ENCODE results near the gene CHD2. TPM values are rescaled to one million over a fixed set of nuclear protein-coding genes. Genes with fewer than 3 reads are reported as not detected.
"Not testable (repeated sequence)": the region's sequence is repeated elsewhere in the genome, so short reads cannot be mapped to it uniquely, and the experiment has no call there.

CHD2 gene
- total RNA-seq, 1 experiment from 2014 or later: 101 TPM

DNA sequence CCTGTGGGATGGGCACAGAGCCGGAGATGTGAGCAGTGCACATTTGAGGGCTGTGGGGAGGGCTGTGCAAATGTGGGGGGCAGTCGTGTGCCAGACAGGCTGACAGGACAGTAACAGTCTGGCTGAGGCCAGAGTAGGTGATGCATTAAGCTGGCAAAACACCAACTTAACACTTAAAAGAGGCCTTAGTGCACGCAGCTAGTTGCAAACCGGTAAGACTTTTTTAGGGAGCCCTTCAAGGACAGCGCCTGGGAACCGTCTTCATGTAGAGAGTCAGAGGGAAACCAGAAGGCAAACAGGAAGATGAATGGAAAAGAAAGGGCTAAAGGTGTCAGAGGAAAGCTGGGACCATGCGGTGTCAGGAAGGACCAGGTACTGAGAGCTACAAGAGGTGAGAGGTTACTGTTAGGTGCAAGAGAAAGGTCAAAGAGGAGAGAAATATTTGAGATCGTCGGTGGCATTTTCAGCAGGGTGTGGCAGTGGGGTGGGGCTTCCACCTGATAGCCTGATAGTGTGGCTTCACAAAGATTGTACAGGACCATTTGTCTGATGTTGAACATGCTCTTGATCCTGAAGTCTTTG is 30.0 kb upstream of the CHD2 start:
- TF ChIP-seq ZNF396 (CRISPR knock-in tag; IDR thresholded peaks at IDR 0.05; ENCODE audit: borderline replicate concordance) (no peak), AR (CRISPR knock-in tag; IDR thresholded peaks at IDR 0.05) (no peak), ZNF138 (CRISPR knock-in tag; conservative IDR thresholded peaks at IDR 0.05) (no peak), CREB1 (CRISPR knock-in tag; IDR thresholded peaks at IDR 0.05) (no peak), SMAD3 (CRISPR knock-in tag; IDR thresholded peaks at IDR 0.05; ENCODE audit: borderline replicate concordance) (no peak), MXD4 (CRISPR knock-in tag; IDR thresholded peaks at IDR 0.05; ENCODE audit: borderline replicate concordance) (no peak), ZNF281 (CRISPR knock-in tag; IDR thresholded peaks at IDR 0.05) (no peak), TP53 (CRISPR knock-in tag; IDR thresholded peaks at IDR 0.05) (no peak), ZNF532 (CRISPR knock-in tag; IDR thresholded peaks at IDR 0.05; ENCODE audit: borderline replicate concordance) (no peak), E2F4 (CRISPR knock-in tag; IDR thresholded peaks at IDR 0.05; ENCODE audit: borderline replicate concordance, low read depth) (no peak), TCF7 (CRISPR knock-in tag; IDR thresholded peaks at IDR 0.05; ENCODE audit: low read depth) (no peak), NR1H2 (CRISPR knock-in tag; IDR thresholded peaks at IDR 0.05) (no peak), ATF6 (CRISPR knock-in tag; IDR thresholded peaks at IDR 0.05) (no peak), ELF4 (CRISPR knock-in tag; IDR thresholded peaks at IDR 0.05; ENCODE audit: low read depth) (no peak), ZNF232 (CRISPR knock-in tag; IDR thresholded peaks at IDR 0.05) (no peak), ZNF263 (CRISPR knock-in tag; IDR thresholded peaks at IDR 0.05; ENCODE audit: low read depth) (no peak)
- TF ChIP-seq, protein P1, sequence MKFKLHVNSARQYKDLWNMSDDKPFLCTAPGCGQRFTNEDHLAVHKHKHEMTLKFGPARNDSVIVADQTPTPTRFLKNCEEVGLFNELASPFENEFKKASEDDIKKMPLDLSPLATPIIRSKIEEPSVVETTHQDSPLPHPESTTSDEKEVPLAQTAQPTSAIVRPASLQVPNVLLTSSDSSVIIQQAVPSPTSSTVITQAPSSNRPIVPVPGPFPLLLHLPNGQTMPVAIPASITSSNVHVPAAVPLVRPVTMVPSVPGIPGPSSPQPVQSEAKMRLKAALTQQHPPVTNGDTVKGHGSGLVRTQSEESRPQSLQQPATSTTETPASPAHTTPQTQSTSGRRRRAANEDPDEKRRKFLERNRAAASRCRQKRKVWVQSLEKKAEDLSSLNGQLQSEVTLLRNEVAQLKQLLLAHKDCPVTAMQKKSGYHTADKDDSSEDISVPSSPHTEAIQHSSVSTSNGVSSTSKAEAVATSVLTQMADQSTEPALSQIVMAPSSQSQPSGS (CRISPR knock-in tag; IDR thresholded peaks at IDR 0.05; ENCODE audit: borderline replicate concordance, low read depth): no peak
- TF ChIP-seq, protein P2, sequence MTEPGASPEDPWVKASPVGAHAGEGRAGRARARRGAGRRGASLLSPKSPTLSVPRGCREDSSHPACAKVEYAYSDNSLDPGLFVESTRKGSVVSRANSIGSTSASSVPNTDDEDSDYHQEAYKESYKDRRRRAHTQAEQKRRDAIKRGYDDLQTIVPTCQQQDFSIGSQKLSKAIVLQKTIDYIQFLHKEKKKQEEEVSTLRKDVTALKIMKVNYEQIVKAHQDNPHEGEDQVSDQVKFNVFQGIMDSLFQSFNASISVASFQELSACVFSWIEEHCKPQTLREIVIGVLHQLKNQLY (CRISPR knock-in tag; IDR thresholded peaks at IDR 0.05): no peak
- TF ChIP-seq, protein P3, sequence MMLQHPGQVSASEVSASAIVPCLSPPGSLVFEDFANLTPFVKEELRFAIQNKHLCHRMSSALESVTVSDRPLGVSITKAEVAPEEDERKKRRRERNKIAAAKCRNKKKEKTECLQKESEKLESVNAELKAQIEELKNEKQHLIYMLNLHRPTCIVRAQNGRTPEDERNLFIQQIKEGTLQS (CRISPR knock-in tag; conservative IDR thresholded peaks at IDR 0.05): no peak
- DNase-seq (ENCODE audit: low spot score): no peak
- Mint-ChIP-seq H3K27ac (peak overlapping the region; percentile 75; the same call in 1 of the 2 replicates), H3K9me3 (no peaks in the 10 kb centered on the region), H3K4me1 (peaks cover 8% of the 10 kb centered on the region), H3K4me3 (no peak overlapping the region), H3K36me3 (no peaks in the 10 kb centered on the region), H3K27me3 (ENCODE audit: low read depth) (no peaks in the 10 kb centered on the region)
- CTCF ChIA-PET: no interaction called here
- POLR2A ChIA-PET: interaction anchor here (0.5 to 0.7 kb wide), 2 partner anchors 60 to 75 kb away, joined by 3 read pairs; no protein-coding TSS in a partner anchor
- ATAC-seq: no peak

DNA sequence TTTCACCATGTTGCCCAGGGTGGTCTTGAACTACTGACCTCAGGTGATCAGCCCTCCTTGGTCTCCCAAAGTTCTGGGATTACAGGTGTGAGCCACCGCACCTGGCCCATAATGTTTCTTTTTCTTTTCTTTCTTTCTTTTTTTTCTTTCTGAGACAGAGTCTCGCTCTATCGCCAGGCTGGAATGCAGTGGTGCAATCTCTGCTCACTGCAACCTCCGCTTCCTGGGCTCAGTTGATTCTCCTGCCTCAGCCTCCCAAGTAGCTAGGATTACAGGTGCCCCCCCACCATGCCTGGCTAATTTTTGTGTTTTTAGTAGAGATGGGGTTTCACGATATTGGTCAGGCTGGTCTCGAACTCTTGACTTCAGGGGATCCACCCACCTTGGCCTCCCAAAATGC is 27.2 kb upstream of the CHD2 start:
- not testable (repeated sequence) for H3K36me3 Mint-ChIP-seq, H3K4me3 Mint-ChIP-seq

More for the DNA sequence above, 27.2 kb upstream of the CHD2 start:
- H3K4me1 Mint-ChIP-seq: peaks cover 13% of the 10 kb centered on the region
- H3K9me3 Mint-ChIP-seq; CTCF ChIA-PET; ATAC-seq; DNase-seq (ENCODE audit: low spot score); H3K27me3 Mint-ChIP-seq (ENCODE audit: low read depth); POLR2A ChIA-PET; H3K27ac Mint-ChIP-seq: not testable (repeated sequence)

All from WTC11 (cell line).